ENCODE results near the gene ADGRV1.
"Not testable (repeated sequence)": the region's sequence is repeated elsewhere in the genome, so short reads cannot be mapped to it uniquely, and the experiment has no call there.

ADGRV1 gene

GRCh38 chr5:90553711-90554110 lies 4.9 kb upstream of the ADGRV1 start:
- no peak for DNase-seq (ENCODE audit: low read depth)

GRCh38 chr5:90554358-90555006 lies 4.1 kb upstream of the ADGRV1 start:
- DNase-seq (ENCODE audit: low read depth): no peak

GRCh38 chr5:90555666-90556065 lies 2.9 kb upstream of the ADGRV1 start:
- no peak for DNase-seq (ENCODE audit: low read depth)

DNA sequence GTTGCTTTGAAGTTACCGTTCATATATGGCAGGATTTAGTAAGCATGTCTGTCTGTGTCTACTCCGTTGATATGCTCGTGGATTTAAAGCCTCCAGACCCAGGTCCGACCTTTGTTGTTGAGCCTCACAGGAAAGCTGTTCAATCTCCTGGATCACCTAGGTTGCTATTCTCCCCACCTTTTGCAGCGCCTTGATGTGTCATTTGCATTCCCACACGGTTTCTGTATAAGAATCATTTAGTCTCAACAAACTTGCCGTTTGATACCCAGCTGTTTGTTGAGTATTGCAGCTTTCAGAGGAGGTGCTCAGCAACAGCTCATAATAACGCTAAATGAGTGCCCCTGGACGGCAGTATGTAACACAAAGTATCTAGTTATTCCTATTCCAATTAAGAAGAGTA lies 1.2 kb upstream of the ADGRV1 start:
- no peak for DNase-seq (ENCODE audit: low read depth)

- DNase-seq (ENCODE audit: low read depth): no peak
Measured at GRCh38 chr5:90557871-90558270, 726 bp upstream of the ADGRV1 start.

DNA sequence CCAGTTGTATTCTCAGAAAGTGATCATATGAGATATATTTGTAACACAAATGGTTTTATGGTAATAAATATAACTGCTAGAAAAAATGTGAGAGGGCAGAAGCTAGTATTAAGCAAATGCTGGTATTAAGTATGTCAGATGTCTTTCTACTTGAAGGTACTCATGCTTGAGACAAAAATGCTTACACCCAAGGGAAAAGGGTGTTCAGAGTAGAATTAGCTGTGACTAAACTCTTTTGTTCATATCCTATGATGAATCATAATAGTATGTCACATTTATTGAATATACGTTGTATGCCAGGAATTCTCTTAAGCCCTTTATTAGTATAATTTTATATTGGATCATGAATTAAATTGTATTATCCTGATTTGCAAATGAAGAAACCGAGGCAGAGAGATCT lies 2.2 kb downstream of the ADGRV1 start:
- no peak for DNase-seq (ENCODE audit: low read depth)

DNA sequence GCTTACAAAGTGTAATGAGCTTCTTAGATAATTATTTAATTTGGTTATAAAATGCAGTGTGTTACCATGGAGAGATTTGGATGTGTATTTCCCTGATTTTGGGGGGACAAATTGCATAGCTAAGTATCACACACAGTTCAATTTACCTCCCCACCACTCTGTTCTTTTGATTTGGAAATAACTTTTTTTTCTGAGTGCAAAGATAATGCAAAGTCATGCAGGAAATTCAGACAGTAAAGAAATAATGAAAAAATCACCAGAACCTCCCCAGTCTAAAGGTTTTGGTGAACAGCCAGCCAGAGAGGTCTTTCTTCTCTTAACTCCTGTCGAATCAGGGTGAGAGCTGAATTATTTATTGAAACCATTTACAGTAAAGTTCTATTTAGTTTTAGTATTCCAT lies 3.2 kb downstream of the ADGRV1 start:
- no peak for DNase-seq (ENCODE audit: low read depth)

GRCh38 chr5:90562341-90562740 lies 3.7 kb downstream of the ADGRV1 start:
- no peak for DNase-seq (ENCODE audit: low read depth)

GRCh38 chr5:90563108-90563507 lies 4.5 kb downstream of the ADGRV1 start:
- no peak for DNase-seq (ENCODE audit: low read depth)

DNA sequence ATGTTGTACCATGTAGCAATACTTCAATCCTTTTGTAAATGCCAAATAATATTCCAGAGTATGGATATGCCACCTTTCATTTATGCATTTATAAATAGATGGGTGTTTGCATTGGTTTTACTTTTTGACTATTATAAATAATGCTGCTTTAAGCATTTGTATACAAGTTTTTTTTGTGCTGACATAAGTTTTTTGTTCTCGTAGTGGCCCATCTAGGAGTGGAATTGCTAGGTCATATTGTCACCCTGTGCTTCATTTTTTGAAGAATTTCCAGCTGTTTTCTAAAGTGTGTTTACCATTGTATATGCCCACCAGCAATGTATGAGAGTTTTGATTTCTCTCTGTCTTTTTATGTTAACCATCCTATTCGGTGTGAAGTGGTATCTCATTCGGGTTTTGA lies 6.9 kb downstream of the ADGRV1 start:
- no peak for DNase-seq (ENCODE audit: low read depth)

- DNase-seq (ENCODE audit: low read depth): no peak
Measured at GRCh38 chr5:90569084-90569483, 10.5 kb downstream of the ADGRV1 start.

DNA sequence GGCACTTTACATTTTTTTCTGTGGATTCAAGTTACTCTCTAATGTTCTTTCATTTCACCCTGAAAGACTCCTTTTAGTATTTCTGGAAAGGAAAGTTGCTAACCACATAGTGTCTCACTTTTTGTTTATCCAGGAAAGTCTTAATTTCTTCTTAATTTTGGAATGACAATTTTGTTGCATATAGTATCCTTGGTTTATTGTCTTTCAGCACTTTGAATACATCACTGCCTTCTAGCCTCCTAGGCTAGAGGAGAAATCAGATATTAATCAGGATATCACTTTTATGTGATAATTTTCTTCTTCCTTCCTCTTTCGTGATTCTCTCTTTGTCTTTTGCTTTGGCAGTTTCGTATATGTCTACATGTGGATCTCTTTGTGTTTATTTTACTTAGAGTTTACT lies 11.4 kb downstream of the ADGRV1 start:
- no peak for DNase-seq (ENCODE audit: low read depth)

DNA sequence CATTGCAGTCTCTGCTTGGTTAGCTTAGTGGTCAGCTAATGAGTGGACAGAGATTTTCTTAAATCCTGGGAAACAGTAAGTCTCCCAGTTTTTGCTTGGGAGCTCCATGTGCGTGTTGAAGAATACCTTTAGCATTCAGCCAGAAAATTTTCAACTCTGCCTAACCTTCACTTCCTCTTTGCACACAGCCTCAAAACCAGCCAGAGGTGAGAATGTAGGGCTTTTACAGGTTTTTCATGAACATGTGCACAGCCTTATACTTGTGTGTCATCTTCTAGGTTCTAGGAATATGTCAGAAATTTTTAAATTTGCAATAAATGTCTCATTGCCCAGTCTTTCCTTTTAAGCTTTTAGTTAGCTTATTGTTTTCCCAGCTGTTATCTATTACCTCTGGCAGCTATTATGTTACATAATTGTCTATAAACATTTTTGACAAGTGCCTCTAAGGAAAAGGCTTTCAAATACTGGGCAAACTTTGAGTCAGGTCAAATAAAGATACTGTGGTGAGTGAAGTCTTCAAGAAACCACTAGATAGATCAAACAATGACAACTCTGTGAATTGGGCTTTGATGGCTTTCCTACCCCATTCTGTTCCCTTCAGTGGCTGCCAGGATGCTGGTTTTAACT lies 12.7 kb downstream of the ADGRV1 start:
- DNase-seq (ENCODE audit: low read depth): no peak

DNA sequence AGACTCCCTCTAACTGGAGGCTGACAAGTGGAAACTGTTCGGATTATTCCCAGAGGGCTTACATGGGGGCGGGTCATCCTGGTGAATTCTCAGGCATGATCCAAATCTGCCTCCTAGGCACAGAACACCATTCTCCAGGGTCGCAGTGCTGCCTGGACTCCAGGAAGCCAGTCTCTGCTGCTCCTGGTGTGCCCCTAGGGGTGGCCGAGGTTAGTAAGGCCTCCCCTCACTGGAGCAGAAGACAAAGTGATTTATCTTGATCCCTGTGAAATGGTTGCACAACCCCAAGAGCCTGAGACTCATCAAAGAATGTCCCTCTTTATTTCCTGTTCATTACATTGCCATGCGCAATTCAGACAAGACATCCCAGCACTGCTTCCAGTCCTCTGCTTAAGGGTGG lies 17.1 kb downstream of the ADGRV1 start:
- no peak for DNase-seq (ENCODE audit: low read depth)

- DNase-seq (ENCODE audit: low read depth): not testable (repeated sequence)
Measured at GRCh38 chr5:90576566-90576965, 18.0 kb downstream of the ADGRV1 start.

GRCh38 chr5:90579905-90580304 lies 21.3 kb downstream of the ADGRV1 start:
- not testable (repeated sequence) for DNase-seq (ENCODE audit: low read depth)

DNA sequence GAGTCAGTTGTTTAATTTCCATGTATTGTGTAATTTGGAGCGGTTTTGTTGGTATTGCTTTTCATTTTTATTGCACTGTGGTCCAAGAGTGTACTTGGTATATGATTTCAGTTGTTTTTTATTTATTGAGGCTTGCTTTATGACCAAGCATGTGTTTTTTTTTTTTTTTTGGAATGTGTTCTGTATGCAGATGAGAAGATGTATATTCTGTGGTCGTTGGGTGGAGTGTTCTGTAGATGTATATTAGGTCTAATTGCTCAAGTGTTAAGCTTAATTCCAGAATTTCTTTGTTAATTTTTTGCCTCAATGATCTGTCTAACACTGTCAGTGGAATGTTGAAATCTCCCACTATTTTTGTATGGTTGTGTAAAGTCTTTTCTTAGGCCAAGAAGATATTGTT lies 23.4 kb downstream of the ADGRV1 start:
- DNase-seq (ENCODE audit: low read depth): no peak

DNA sequence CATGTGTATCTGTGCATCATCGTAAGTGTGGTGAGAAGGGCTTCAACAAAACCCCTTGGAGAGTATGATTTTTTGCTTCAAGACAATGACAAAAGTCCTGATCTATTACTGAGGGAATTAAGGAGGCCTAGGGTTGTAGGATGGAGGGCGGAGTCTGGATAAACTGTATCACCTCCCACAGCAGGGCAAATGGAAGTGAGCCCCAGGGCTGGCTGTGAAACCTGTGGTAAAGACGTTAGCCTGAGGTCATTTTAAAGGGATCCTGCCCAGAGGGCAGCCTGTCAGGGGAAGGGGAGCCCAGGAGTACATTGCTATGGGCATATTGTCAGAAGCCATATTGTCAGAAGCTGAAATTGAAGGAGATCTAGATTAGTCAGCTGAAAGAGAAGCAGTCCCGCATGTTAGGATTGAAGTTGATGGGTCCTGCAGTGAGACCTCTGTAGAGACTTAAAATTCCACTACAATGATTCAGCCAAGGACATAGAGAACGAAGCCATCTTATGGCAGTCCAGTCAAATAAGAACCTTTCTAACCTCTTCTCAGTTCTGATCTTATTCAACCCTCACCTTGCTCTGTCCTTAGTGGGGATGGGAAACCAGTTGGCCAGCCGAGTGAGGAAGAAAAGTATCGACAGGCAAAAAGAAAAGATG lies 26.9 kb downstream of the ADGRV1 start:
- DNase-seq (ENCODE audit: low read depth): no peak

GRCh38 chr5:90586469-90586868 lies 27.9 kb downstream of the ADGRV1 start:
- DNase-seq (ENCODE audit: low read depth): no peak

DNA sequence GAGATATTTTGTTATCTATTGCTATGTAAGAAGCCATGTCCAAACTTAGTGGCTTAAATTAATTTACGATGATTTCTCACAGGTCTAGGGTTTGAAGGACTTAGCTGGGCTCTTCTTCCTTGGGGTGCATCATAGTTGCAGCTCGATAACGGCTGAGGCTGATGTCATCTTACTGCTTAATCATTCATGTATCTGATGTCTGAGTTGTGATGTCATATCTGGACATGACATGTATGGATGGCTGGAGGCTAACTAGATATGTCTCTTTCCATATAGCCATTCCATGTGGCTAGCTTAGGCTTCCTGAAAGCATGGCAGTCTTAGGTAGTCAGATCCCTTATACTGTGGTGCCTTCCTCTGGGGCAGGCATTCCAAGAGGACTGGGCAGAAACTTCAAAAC lies 31.6 kb downstream of the ADGRV1 start:
- DNase-seq (ENCODE audit: low read depth): no peak

GRCh38 chr5:90593083-90593482 lies 34.5 kb downstream of the ADGRV1 start:
- DNase-seq (ENCODE audit: low read depth): not testable (repeated sequence)

DNA sequence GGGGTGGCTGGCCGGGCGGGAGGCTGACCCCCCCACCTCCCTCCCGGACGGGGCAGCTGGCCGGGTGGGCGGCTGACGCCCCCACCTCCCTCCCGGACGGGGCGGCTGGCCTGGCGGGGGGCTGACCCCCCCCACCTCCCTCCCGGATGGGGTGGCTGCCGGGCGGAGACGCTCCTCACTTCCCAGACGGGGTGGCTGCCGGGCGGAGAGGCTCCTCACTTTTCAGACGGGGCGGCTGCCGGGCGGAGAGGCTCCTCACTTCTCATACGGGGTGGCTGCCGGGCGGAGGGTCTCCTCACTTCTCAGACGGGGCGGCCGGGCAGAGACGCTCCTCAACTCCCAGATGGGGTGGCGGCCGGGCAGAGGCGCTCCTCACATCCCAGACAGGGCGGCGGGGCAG lies 37.2 kb downstream of the ADGRV1 start:
- DNase-seq (ENCODE audit: low read depth): not testable (repeated sequence)

- no peak for DNase-seq (ENCODE audit: low read depth)
Measured at GRCh38 chr5:90598293-90598692, 39.7 kb downstream of the ADGRV1 start.

- not testable (repeated sequence) for DNase-seq (ENCODE audit: low read depth)
Measured at GRCh38 chr5:90600307-90600706, 41.7 kb downstream of the ADGRV1 start.

All from stimulated activated CD8-positive, alpha-beta memory T cell treated with anti-CD3 and anti-CD28 coated beads, Interleukin-15, amount 100 ng/mL, for 24 hours (primary cell).